ENCODE results near the gene VEZT. TPM values are rescaled to one million over a fixed set of nuclear protein-coding genes. Genes with fewer than 3 reads are reported as not detected.

Gene VEZT
- total RNA-seq, 2 experiments from 2014 or later = 33.3 to 41.7 TPM

- Mint-ChIP-seq H3K27me3 (no peaks in the 10 kb centered on the region), H3K4me1 (peaks cover 8% of the 10 kb centered on the region), H3K4me3 (no peak overlapping the region), H3K36me3 (ENCODE audit: low read depth) (no peaks in the 10 kb centered on the region), H3K9me3 (no peaks in the 10 kb centered on the region), H3K27ac (no peak overlapping the region)
- CTCF ChIA-PET = interaction anchor here (3.0 kb wide), 1 partner anchor 13 kb away, joined by 11 read pairs; the partner anchor contains the start of genes FGD6 and VEZT
- no peak for DNase-seq
- POLR2A ChIA-PET = interaction anchor here (0.6 kb wide), 1 partner anchor 18 kb away, joined by 3 read pairs; no protein-coding TSS in a partner anchor
Observed at GRCh38 chr12:95204141-95204866, 13.3 kb upstream of the VEZT start.

- no peak overlapping the region for H3K4me3 Mint-ChIP-seq
- no peaks in the 10 kb centered on the region for H3K27me3 Mint-ChIP-seq
- no peak for DNase-seq
- H3K4me1 Mint-ChIP-seq = peaks cover 8% of the 10 kb centered on the region
- CTCF ChIA-PET = interaction anchor here (3.0 kb wide), 1 partner anchor 12 kb away, joined by 11 read pairs; the partner anchor contains the start of genes FGD6 and VEZT
- no peaks in the 10 kb centered on the region for H3K9me3 Mint-ChIP-seq
- no peaks in the 10 kb centered on the region for H3K36me3 Mint-ChIP-seq (ENCODE audit: low read depth)
- no peak overlapping the region for H3K27ac Mint-ChIP-seq
- POLR2A ChIA-PET = interaction anchor here (0.6 kb wide), 1 partner anchor 19 kb away, joined by 3 read pairs; no protein-coding TSS in a partner anchor
Observed at GRCh38 chr12:95205016-95205624, 12.5 kb upstream of the VEZT start.

GRCh38 chr12:95205685-95206084 lies 11.9 kb upstream of the VEZT start:
- Mint-ChIP-seq H3K4me3 (no peak overlapping the region), H3K9me3 (no peaks in the 10 kb centered on the region), H3K27me3 (peaks cover under 1% of the 10 kb centered on the region), H3K36me3 (ENCODE audit: low read depth) (no peaks in the 10 kb centered on the region), H3K27ac (no peak overlapping the region), H3K4me1 (peaks cover 8% of the 10 kb centered on the region)
- POLR2A ChIA-PET = no interaction called here
- CTCF ChIA-PET = interaction anchor here (3.0 kb wide), 1 partner anchor 11 kb away, joined by 11 read pairs; the partner anchor contains the start of genes FGD6 and VEZT
- no peak for DNase-seq

- Mint-ChIP-seq H3K9me3 (no peaks in the 10 kb centered on the region), H3K27ac (no peak overlapping the region), H3K4me1 (peaks cover 6% of the 10 kb centered on the region), H3K36me3 (ENCODE audit: low read depth) (no peaks in the 10 kb centered on the region), H3K4me3 (no peak overlapping the region), H3K27me3 (peaks cover 4% of the 10 kb centered on the region)
- POLR2A ChIA-PET = interaction anchor here (0.6 kb wide), 1 partner anchor 71 kb away, joined by 5 read pairs; no protein-coding TSS in a partner anchor
- CTCF ChIA-PET = interaction anchor here (1.0 to 3.0 kb wide), 2 partner anchors 10 to 151 kb away, joined by 3 to 11 read pairs; partner anchors contain the start of genes FGD6 and VEZT
- DNase-seq = no peak
Observed at GRCh38 chr12:95206916-95207315, 10.7 kb upstream of the VEZT start.

- no peak for DNase-seq
- H3K27me3 Mint-ChIP-seq = peaks cover 4% of the 10 kb centered on the region
- CTCF ChIA-PET = interaction anchor here (1.4 kb wide), 1 partner anchor 10 kb away, joined by 5 read pairs; the partner anchor contains the start of genes FGD6 and VEZT
- peaks cover 6% of the 10 kb centered on the region for H3K4me1 Mint-ChIP-seq
- H3K4me3 Mint-ChIP-seq = no peak overlapping the region
- H3K36me3 Mint-ChIP-seq (ENCODE audit: low read depth) = no peaks in the 10 kb centered on the region
- POLR2A ChIA-PET = no interaction called here
- H3K9me3 Mint-ChIP-seq = no peaks in the 10 kb centered on the region
- no peak overlapping the region for H3K27ac Mint-ChIP-seq
Observed at GRCh38 chr12:95207407-95207806, 10.2 kb upstream of the VEZT start.

GRCh38 chr12:95208678-95209077 lies 8.9 kb upstream of the VEZT start:
- no peaks in the 10 kb centered on the region for H3K9me3 Mint-ChIP-seq
- no peak for DNase-seq
- CTCF ChIA-PET = interaction anchor here (1.4 kb wide), 1 partner anchor 9 kb away, joined by 5 read pairs; the partner anchor contains the start of genes FGD6 and VEZT

GRCh38 chr12:95212586-95212985 lies 5.0 kb upstream of the VEZT start:
- Mint-ChIP-seq H3K9me3 (no peaks in the 10 kb centered on the region), H3K27me3 (peaks cover 14% of the 10 kb centered on the region), H3K4me1 (peaks cover 14% of the 10 kb centered on the region), H3K27ac (no peak overlapping the region), H3K4me3 (no peak overlapping the region), H3K36me3 (ENCODE audit: low read depth) (peaks cover under 1% of the 10 kb centered on the region)
- ChIA-PET CTCF (interaction anchor here (2.4 kb wide), 1 partner anchor 11 kb away, joined by 4 read pairs; no protein-coding TSS in a partner anchor), POLR2A (no interaction called here)
- no peak for DNase-seq

More at GRCh38 chr12:95208678-95209077, 8.9 kb upstream of the VEZT start:
- Mint-ChIP-seq H3K27ac (no peak overlapping the region), H3K36me3 (ENCODE audit: low read depth) (no peaks in the 10 kb centered on the region), H3K4me3 (no peak overlapping the region), H3K4me1 (peaks cover 2% of the 10 kb centered on the region), H3K27me3 (peaks cover 4% of the 10 kb centered on the region)
- POLR2A ChIA-PET = no interaction called here

GRCh38 chr12:95213119-95213518 lies 4.5 kb upstream of the VEZT start:
- H3K4me3 Mint-ChIP-seq = no peak overlapping the region
- ChIA-PET POLR2A (no interaction called here), CTCF (no interaction called here)
- peaks cover 1% of the 10 kb centered on the region for H3K36me3 Mint-ChIP-seq (ENCODE audit: low read depth)
- no peak for DNase-seq
- no peak overlapping the region for H3K27ac Mint-ChIP-seq
- H3K9me3 Mint-ChIP-seq = no peaks in the 10 kb centered on the region
- H3K4me1 Mint-ChIP-seq = peaks cover 14% of the 10 kb centered on the region
- peaks cover 14% of the 10 kb centered on the region for H3K27me3 Mint-ChIP-seq

- no peak overlapping the region for H3K4me3 Mint-ChIP-seq
- H3K27ac Mint-ChIP-seq = no peak overlapping the region
- peaks cover 14% of the 10 kb centered on the region for H3K27me3 Mint-ChIP-seq
- ChIA-PET CTCF (interaction anchor here (0.6 to 1.6 kb wide), 2 partner anchors 11 to 16 kb away, joined by 3 read pairs; no protein-coding TSS in a partner anchor), POLR2A (no interaction called here)
- peaks cover 1% of the 10 kb centered on the region for H3K36me3 Mint-ChIP-seq (ENCODE audit: low read depth)
- H3K4me1 Mint-ChIP-seq = peaks cover 18% of the 10 kb centered on the region
- no peak for DNase-seq
- H3K9me3 Mint-ChIP-seq = no peaks in the 10 kb centered on the region
Observed at GRCh38 chr12:95213928-95214327, 3.7 kb upstream of the VEZT start.

- no peaks in the 10 kb centered on the region for H3K9me3 Mint-ChIP-seq
- POLR2A ChIA-PET = no interaction called here
- peaks cover 14% of the 10 kb centered on the region for H3K27me3 Mint-ChIP-seq
- CTCF ChIA-PET = interaction anchor here (0.6 to 1.6 kb wide), 2 partner anchors 12 to 16 kb away, joined by 3 read pairs; no protein-coding TSS in a partner anchor
- no peak overlapping the region for H3K27ac Mint-ChIP-seq
- DNase-seq = no peak
- no peak overlapping the region for H3K4me3 Mint-ChIP-seq
- H3K36me3 Mint-ChIP-seq (ENCODE audit: low read depth) = peaks cover 1% of the 10 kb centered on the region
- H3K4me1 Mint-ChIP-seq = peaks cover 23% of the 10 kb centered on the region
Observed at GRCh38 chr12:95214466-95214865, 3.1 kb upstream of the VEZT start.

GRCh38 chr12:95215949-95216348 lies 1.7 kb upstream of the VEZT start:
- ChIA-PET POLR2A (no interaction called here), CTCF (interaction anchor here (1.9 kb wide), 1 partner anchor 11 kb away, joined by 11 read pairs; no protein-coding TSS in a partner anchor)
- Mint-ChIP-seq H3K9me3 (no peaks in the 10 kb centered on the region), H3K4me3 (peak overlapping the region; percentile 93), H3K27me3 (peaks cover 11% of the 10 kb centered on the region), H3K4me1 (peaks cover 32% of the 10 kb centered on the region), H3K36me3 (ENCODE audit: low read depth) (peaks cover 5% of the 10 kb centered on the region), H3K27ac (no peak overlapping the region)
- no peak for DNase-seq

- H3K27me3 Mint-ChIP-seq = peaks cover 11% of the 10 kb centered on the region
- H3K4me1 Mint-ChIP-seq = peaks cover 32% of the 10 kb centered on the region
- H3K27ac Mint-ChIP-seq = peak overlapping the region; percentile 86
- ChIA-PET POLR2A (interaction anchor here (1.2 to 1.5 kb wide), 2 partner anchors 144 to 257 kb away, joined by 6 to 7 read pairs; partner anchors contain the start of gene NR2C1), CTCF (interaction anchor here (0.5 to 1.9 kb wide), 11 partner anchors 9 to 1573 kb away, joined by 3 to 11 read pairs (median 4); no protein-coding TSS in a partner anchor)
- no peaks in the 10 kb centered on the region for H3K9me3 Mint-ChIP-seq
- peaks cover 5% of the 10 kb centered on the region for H3K36me3 Mint-ChIP-seq (ENCODE audit: low read depth)
- no peak for DNase-seq
- peak overlapping the region; percentile 93 for H3K4me3 Mint-ChIP-seq
Observed at GRCh38 chr12:95216711-95217376, 763 bp upstream of the VEZT start.
